GM21529 (cell line): ENCODE results near the gene PRRC2B.
"Not testable (repeated sequence)": the region's sequence is repeated elsewhere in the genome, so short reads cannot be mapped to it uniquely, and the experiment has no call there.

Experiments
- ATAC-seq: cut with Tn5 transposase; IDR thresholded peaks from one replicate; pipeline ENCODE4 v1.9.1; 2021; ENCODE audit not compliant: unreplicated experiment

Gene PRRC2B

DNA sequence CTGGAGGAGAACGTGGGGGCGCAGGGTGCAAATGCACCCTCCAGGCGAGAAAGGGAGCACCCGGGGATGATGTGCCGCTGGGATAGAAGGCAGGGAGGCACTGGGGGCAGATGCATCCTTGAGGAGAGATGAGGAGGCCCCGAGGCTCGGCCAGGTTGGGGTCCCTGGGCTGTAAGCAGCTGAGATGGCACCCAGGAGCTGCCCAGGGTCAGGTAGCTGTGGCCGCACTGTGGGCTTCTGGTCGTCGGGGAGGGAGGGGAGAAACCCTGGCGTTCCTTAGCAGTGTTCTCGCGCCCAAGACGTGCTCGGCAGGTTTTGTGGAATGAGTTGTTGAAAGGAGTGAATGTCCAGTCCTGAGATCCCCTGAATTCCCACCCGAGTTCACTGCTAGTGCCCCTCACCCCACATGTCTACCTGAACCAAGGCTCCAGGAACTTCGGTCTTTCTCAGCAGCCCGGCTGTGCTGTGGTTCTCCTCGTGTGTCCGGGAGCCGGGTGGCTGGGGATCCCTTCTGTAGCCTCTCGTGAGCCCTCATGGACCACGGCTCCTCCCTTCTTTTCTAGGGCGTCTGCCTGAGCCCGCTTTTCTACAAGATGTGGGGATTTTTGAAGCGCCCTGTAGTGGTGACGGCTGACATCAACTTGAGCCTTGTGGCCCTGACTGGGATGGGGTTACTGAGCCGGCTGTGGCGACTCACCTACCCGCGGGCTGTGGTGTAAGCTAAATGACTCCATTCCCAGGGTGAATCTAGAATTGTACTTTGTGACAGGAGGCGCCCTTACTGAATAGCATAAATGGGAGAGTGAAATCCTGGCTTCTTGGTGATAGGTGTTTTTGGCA is 110.0 kb downstream of the PRRC2B start:
- ATAC-seq: no peak

- ATAC-seq: no peak
Observed at GRCh38 chr9:131505012-131505411, 111.1 kb downstream of the PRRC2B start.

GRCh38 chr9:131511416-131511815 is 117.5 kb downstream of the PRRC2B start:
- ATAC-seq: no peak

DNA sequence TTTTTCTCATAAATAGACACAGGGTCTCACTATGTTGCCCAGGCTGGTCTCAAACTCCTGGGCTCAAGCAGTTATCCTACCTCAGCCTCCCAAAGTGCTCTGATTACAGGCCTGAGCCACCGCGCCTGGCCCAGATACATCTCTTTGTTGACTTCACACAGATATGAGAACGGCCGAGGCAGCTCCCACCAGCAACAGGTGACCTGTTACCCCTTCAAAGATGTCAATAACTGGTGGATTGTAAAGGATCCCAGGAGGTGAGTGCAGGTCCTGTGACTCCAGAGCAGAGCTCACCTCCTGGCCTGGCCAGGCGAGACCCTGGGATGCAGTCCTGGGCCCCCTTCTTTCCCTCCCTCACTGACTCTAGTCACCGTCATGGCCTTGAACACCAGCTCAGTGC is 118.0 kb downstream of the PRRC2B start:
- no peak for ATAC-seq

DNA sequence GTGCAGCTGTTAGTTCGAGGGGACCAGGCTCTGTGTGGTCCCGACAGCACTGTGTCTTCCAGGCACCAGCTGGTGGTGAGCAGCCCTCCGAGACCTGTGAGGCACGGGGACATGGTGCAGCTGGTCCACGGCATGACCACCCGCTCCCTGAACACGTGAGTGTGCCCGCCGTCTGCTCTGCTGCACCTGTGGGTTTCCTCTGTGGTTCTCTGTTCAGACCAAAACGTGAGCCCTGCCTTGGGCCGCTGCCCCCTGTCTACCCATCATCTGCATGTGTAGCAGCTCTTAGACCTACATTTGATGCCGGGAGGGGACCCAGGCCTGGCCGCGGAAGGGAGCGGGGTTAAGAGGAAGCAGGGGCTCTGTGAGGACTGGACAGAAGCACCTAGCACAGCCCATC is 119.3 kb downstream of the PRRC2B start:
- ATAC-seq: no peak

- ATAC-seq: not testable (repeated sequence)
Observed at GRCh38 chr9:131515559-131516031, 121.7 kb downstream of the PRRC2B start.

DNA sequence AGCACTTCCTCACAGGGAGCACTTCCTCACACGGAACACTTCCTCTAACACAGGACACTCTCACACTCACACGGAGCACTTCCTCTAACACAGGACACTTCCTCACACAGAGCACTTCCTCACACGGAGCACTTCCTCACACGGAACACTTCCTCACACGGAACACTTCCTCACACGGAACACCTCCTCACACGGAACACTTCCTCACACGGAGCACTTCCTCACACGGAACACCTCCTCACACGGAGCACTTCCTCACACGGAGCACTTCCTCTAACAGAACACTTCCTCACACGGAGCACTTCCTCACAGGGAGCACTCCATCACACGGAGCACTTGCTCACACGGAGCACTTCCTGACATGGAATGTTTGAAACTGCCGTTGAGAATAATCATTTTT is 122.2 kb downstream of the PRRC2B start:
- no peak for ATAC-seq

- ATAC-seq: no peak
Observed at GRCh38 chr9:131516930-131517329, 123.0 kb downstream of the PRRC2B start.

GRCh38 chr9:131517761-131518190 is 123.9 kb downstream of the PRRC2B start:
- no peak for ATAC-seq

DNA sequence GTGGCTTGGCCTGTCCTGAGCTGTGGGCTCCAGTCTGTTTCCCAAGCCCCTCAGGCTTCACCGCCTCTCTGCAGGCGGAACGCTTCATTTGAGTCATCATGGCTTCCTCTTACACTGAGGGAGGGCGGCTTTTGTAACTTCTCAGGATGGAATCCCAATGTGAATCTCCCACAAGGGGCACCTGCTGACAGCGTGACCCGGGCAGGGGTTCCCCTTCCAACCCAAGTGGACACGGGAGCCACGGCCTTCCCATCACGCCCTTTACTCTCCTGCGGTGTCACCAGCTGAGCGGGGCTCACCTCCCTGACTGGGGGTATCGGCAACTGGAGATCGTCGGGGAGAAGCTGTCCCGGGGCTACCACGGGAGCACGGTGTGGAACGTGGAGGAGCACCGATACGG is 124.7 kb downstream of the PRRC2B start:
- no peak for ATAC-seq

GRCh38 chr9:131520503-131520902 is 126.6 kb downstream of the PRRC2B start:
- ATAC-seq: no peak

GRCh38 chr9:131521203-131521602 is 127.3 kb downstream of the PRRC2B start:
- no peak for ATAC-seq

GRCh38 chr9:131521822-131522221 is 127.9 kb downstream of the PRRC2B start:
- no peak for ATAC-seq

DNA sequence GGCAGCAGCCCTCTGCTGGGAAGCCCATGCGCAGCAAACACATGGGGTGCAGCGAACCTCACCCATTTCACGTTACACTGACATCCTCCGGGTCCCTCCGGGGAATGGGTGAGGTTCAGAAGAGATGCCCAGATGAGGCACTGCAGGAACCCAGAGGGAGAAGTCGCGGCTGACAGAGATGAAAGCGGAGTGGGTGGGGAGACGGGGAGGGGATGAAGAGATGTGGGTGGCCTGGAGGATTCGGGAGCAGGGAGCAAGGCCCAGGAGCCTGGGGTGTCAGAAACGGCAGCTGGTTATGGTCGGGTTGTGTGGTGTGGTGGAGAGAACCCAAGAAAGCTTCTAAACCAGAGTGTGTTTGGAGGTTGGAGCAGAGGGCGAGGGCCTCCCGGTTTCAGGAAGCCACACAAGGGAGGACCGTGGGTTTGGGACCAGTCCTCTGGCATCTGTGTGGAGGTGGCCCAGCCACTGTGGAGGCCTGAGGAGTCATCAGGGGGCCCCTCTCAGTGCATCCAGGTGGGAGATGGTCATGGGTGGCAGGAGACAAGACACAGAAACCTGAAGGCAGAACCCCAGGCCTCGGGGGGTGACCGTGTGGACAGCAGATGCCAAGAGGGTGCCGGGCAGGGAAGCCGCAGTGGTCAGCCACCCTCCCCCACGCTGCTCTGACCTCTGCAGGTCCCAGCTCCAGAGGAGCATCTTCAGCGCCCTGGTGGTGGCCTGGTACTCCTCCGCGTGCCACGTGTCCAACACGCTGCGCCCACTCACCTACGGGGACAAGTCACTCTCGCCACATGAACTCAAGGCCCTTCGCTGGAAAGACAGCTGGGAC is 128.6 kb downstream of the PRRC2B start:
- no peak for ATAC-seq

- no peak for ATAC-seq
Observed at GRCh38 chr9:131523086-131523388, 129.2 kb downstream of the PRRC2B start.

GRCh38 chr9:131523451-131524435 is 129.9 kb downstream of the PRRC2B start:
- ATAC-seq: no peak

- no peak for ATAC-seq
Observed at GRCh38 chr9:131524665-131525315, 130.9 kb downstream of the PRRC2B start.

- ATAC-seq: no peak
Observed at GRCh38 chr9:131525643-131526565, 132.0 kb downstream of the PRRC2B start.

DNA sequence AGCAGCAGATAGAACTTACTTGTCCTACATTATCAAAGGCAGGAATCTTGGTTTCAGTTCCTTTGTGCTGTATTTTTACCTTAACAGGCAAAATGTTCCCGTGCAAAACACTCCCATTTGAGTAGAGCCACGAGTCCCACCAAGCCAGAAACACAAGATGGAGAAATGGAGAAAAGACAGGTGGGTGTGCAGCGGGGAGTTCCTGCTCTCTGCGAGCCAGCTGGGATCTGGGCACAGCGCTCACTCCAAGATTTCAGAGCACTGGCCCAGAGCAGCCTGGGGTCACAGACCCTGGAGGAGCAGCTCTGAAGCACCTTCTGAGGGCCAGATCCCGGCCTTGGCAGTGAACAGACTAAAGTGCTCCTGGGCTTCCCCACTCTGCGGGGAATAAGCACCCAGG is 134.3 kb downstream of the PRRC2B start:
- no peak for ATAC-seq
